ENCODE measurements around the gene DGCR2.

- TF ChIP-seq CTCF (IDR thresholded peaks at IDR 0.05), result no peak
- TF ChIP-seq POLR2A (IDR thresholded peaks at IDR 0.05), result no peak
These were observed 63.3 kb downstream of the DGCR2 start for GRCh38 chr22:19058713-19059451.

All from heart left ventricle (tissue), 13 donors.